IMR-90 (cell line): Measurements from ENCODE around the gene RASSF5. TPM values are rescaled to one million over a fixed set of nuclear protein-coding genes. Genes with fewer than 3 reads are reported as not detected.

Experiments used
- ATAC-seq: fragments of 200-7000 bp; cut with Tn5 transposase; 2 replicates; pipeline ENCODE4 v1.9.1; 2020; ENCODE audit warnings: low read depth, mild to moderate bottlenecking, moderate library complexity
- BruUV-seq: library from RNA; stranded (reverse); fragments of 400-500 nt; replicated peaks from 2 replicates; lab custom pipeline; 2021; lab: Mats Ljungman, UMichigan
- CTCF ChIA-PET: fragments of 300-600 bp; formaldehyde crosslinking; extraction: SDS; loops from one replicate; lab custom pipeline; 2021; ENCODE audit warnings: antibody characterized with exemption; lab: Yijun Ruan, JAX
- POLR2A ChIA-PET: fragments of 300-600 bp; sonication (Branson Sonifier 250); formaldehyde crosslinking; loops from one replicate; lab custom pipeline; 2022; ENCODE audit warnings: antibody characterized with exemption; ENCODE audit not compliant: unreplicated experiment; lab: Charles Lee
- DNase-seq: peaks from one replicate; pipeline ENCODE4 v3.0.0; 2013
- H2AFZ ChIP-seq: replicated peaks from 2 replicates; pipeline ENCODE3; 2013; ENCODE audit warnings: low read length, mild to moderate bottlenecking; ENCODE audit not compliant: poor library complexity
- H2AK5ac ChIP-seq: 2 replicates; pipeline ENCODE4 v1.6.1; 2013; ENCODE audit warnings: low read depth, low read length, inconsistent platforms
- H2AK9ac ChIP-seq: replicated peaks from 2 replicates; pipeline ENCODE3; 2013; ENCODE audit warnings: mild to moderate bottlenecking, low read depth, low read length, moderate library complexity; ENCODE audit not compliant: poor library complexity
- H2BK120ac ChIP-seq: 2 replicates; pipeline ENCODE4 v1.6.1; 2013; ENCODE audit warnings: low read depth, low read length, inconsistent platforms
- H2BK15ac ChIP-seq: 3 replicates; pipeline ENCODE4 v1.6.1; 2013; ENCODE audit warnings: low read depth, low read length, inconsistent platforms
- H2BK20ac ChIP-seq: 2 replicates; pipeline ENCODE4 v1.6.1; 2013; ENCODE audit warnings: low read depth, mild to moderate bottlenecking, inconsistent platforms, low read length, moderate library complexity
- H2BK5ac ChIP-seq: 2 replicates; pipeline ENCODE4 v1.6.1; 2013; ENCODE audit warnings: mild to moderate bottlenecking, low read depth, low read length, inconsistent platforms; ENCODE audit not compliant: poor library complexity, severe bottlenecking
- H3K14ac ChIP-seq: replicated peaks from 2 replicates; pipeline ENCODE4 v1.6.1; 2013; ENCODE audit warnings: low read depth, low read length, inconsistent platforms
- H3K18ac ChIP-seq: 2 replicates; pipeline ENCODE4 v1.6.1; 2013; ENCODE audit warnings: low read depth, low read length, control low read depth
- H3K23ac ChIP-seq: 2 replicates; pipeline ENCODE4 v1.6.1; 2013; ENCODE audit warnings: low read depth, low read length, inconsistent platforms
- H3K27ac ChIP-seq: 2 replicates; pipeline ENCODE4 v1.5.1; 2013; ENCODE audit warnings: mild to moderate bottlenecking, control low read depth, low read length; ENCODE audit not compliant: insufficient read depth
- H3K27me3 ChIP-seq: 2 replicates; pipeline ENCODE4 v1.6.1; 2013; ENCODE audit warnings: low read length; ENCODE audit not compliant: control insufficient read depth, insufficient read depth
- H3K36me3 ChIP-seq: 2 replicates; pipeline ENCODE4 v1.6.1; 2013; ENCODE audit warnings: low read length, mixed read lengths; ENCODE audit not compliant: control insufficient read depth, insufficient read depth
- H3K4ac ChIP-seq: 2 replicates; pipeline ENCODE4 v1.6.1; 2013; ENCODE audit warnings: low read depth, low read length, inconsistent platforms
- H3K4me1 ChIP-seq: 2 replicates; pipeline ENCODE4 v1.6.1; 2013; ENCODE audit warnings: low read length, mixed read lengths; ENCODE audit not compliant: control insufficient read depth, insufficient read depth
- H3K4me2 ChIP-seq: 2 replicates; pipeline ENCODE4 v1.6.1; 2013; ENCODE audit warnings: low read depth, mild to moderate bottlenecking, control low read depth, low read length, moderate library complexity
- H3K4me3 ChIP-seq: 2 replicates; pipeline ENCODE4 v1.5.1; 2013; ENCODE audit warnings: low read depth, mild to moderate bottlenecking, control low read depth, low read length, moderate library complexity; ENCODE audit not compliant: insufficient read depth
- H3K56ac ChIP-seq: 2 replicates; pipeline ENCODE4 v1.6.1; 2013; ENCODE audit warnings: low read length, inconsistent platforms; ENCODE audit not compliant: insufficient read depth; ENCODE audit errors: extremely low read depth
- H3K79me1 ChIP-seq, 2 experiments: 2 replicates each; pipeline ENCODE4 v1.6.1; 2013; ENCODE audit warnings: low read length in 2 of 2, inconsistent platforms in 1 of 2, low read depth in 1 of 2
- H3K9ac ChIP-seq: 2 replicates; pipeline ENCODE4 v1.6.1; 2013; ENCODE audit warnings: low read depth, low read length, control low read depth
- H3K9me1 ChIP-seq: 2 replicates; pipeline ENCODE4 v1.6.1; 2013; ENCODE audit warnings: low read length, inconsistent platforms; ENCODE audit not compliant: insufficient read depth
- H3K9me3 ChIP-seq: 2 replicates; pipeline ENCODE4 v1.6.1; 2013; ENCODE audit warnings: low read length; ENCODE audit not compliant: control insufficient read depth, insufficient read depth
- H4K20me1 ChIP-seq: 2 replicates; pipeline ENCODE4 v1.6.1; 2013; ENCODE audit warnings: low read length, inconsistent platforms; ENCODE audit not compliant: insufficient read depth
- H4K5ac ChIP-seq: 2 replicates; pipeline ENCODE4 v1.6.1; 2013; ENCODE audit warnings: mild to moderate bottlenecking, low read depth, low read length, control low read depth
- H4K8ac ChIP-seq, 2 experiments: 2 replicates each; pipeline ENCODE4 v1.6.1; 2013; ENCODE audit warnings: low read depth in 2 of 2, low read length in 2 of 2, control low read depth in 1 of 2, inconsistent platforms in 1 of 2
- H4K91ac ChIP-seq: 2 replicates; pipeline ENCODE4 v1.6.1; 2013; ENCODE audit warnings: low read depth, low read length, inconsistent platforms; ENCODE audit not compliant: insufficient read depth
- BHLHE40 ChIP-seq: fragments of 150-350 bp; IDR thresholded peaks from 2 replicates; pipeline ENCODE4 v1.6.1; 2016; ENCODE audit warnings: mild to moderate bottlenecking, low read depth, low read length
- CEBPB ChIP-seq: IDR thresholded peaks from 2 replicates; pipeline ENCODE4 v1.6.1; 2012; ENCODE audit warnings: low read depth, low read length, improper control_type of control experiment
- CHD1 ChIP-seq: IDR thresholded peaks from 2 replicates; pipeline ENCODE4 v1.6.1; 2012; ENCODE audit warnings: low read depth, low read length, improper control_type of control experiment
- ELK1 ChIP-seq: fragments of 150-350 bp; IDR thresholded peaks from 2 replicates; pipeline ENCODE4 v1.6.1; 2016; ENCODE audit warnings: low read depth, mild to moderate bottlenecking, low read length, moderate library complexity, borderline replicate concordance
- FOS ChIP-seq: fragments of 150-350 bp; IDR thresholded peaks from 2 replicates; pipeline ENCODE4 v1.6.1; 2016; ENCODE audit warnings: low read depth, low read length
- MAZ ChIP-seq: IDR thresholded peaks from 2 replicates; pipeline ENCODE4 v1.6.1; 2012; ENCODE audit warnings: low read depth, mild to moderate bottlenecking, low read length, improper control_type of control experiment, moderate library complexity, borderline replicate concordance
- MXI1 ChIP-seq: IDR thresholded peaks from 2 replicates; pipeline ENCODE4 v1.6.1; 2012; ENCODE audit warnings: low read depth, mild to moderate bottlenecking, low read length, moderate library complexity, borderline replicate concordance
- NFE2L2 ChIP-seq: fragments of 150-350 bp; IDR thresholded peaks from 2 replicates; pipeline ENCODE4 v1.6.1; 2016; ENCODE audit warnings: low read depth, mild to moderate bottlenecking, low read length
- POLR2A ChIP-seq: IDR thresholded peaks from 2 replicates; pipeline ENCODE4 v1.6.1; 2012; ENCODE audit warnings: mild to moderate bottlenecking, low read depth, low read length
- RAD21 ChIP-seq: IDR thresholded peaks from 2 replicates; pipeline ENCODE4 v1.6.1; 2012; ENCODE audit warnings: low read length, improper control_type of control experiment
- RFX5 ChIP-seq: IDR thresholded peaks from 2 replicates; pipeline ENCODE4 v1.8.0; 2012; ENCODE audit warnings: low read depth, mild to moderate bottlenecking, low read length, moderate library complexity
- SMC3 ChIP-seq: fragments of 150-350 bp; IDR thresholded peaks from 2 replicates; pipeline ENCODE4 v1.6.1; 2016; ENCODE audit warnings: low read depth, mild to moderate bottlenecking, antibody characterized with exemption, low read length, moderate library complexity
- USF2 ChIP-seq: fragments of 150-350 bp; IDR thresholded peaks from 2 replicates; pipeline ENCODE4 v1.6.1; 2017; ENCODE audit warnings: mild to moderate bottlenecking, antibody characterized with exemption, low read length, low read depth
- WGBS, 2 experiments: methylation state at CpG; one replicate each; pipeline versions ENCODE4 v1.1.5 to v1.1.7; 2013; ENCODE audit warnings: missing lambda C conversion rate in 2 of 2; ENCODE audit not compliant: insufficient read length in 1 of 2; ENCODE audit errors: extremely low coverage in 2 of 2; 5-methylcytosine and 5-hydroxymethylcytosine counted together
- dilution Hi-C: fragments of 300-500 bp; cut with HindIII; formaldehyde crosslinking; loops from one replicate; pipeline ENCODE4 v1.14.3; 2018; ENCODE audit warnings: low sequenced_read_pairs; ENCODE audit not compliant: unreplicated experiment
- in situ Hi-C: fragments of 300-500 bp; cut with MboI; formaldehyde crosslinking; loops from 3 replicates; pipeline ENCODE4 v1.14.3; 2019; ENCODE audit warnings: low sequenced_read_pairs, inconsistent platforms, mixed read lengths
- intact Hi-C: fragments of 100-400 bp; cut with micrococcal nuclease; formaldehyde crosslinking; loops from 2 replicates; pipeline ENCODE4 v1.10.0; 2022
- polyA plus RNA-seq, 3 experiments: library from polyadenylated mRNA; depleted of rRNA; stranded (reverse); fragments of >200 nt; gene quantifications; 2 replicates each; pipeline ENCODE4 v1.2.3, GENCODE V29; 2012; ENCODE audit warnings: low replicate concordance in 1 of 3
- total RNA-seq: library from RNA; depleted of rRNA; stranded (reverse); fragments of >200 nt; gene quantifications from 2 replicates; pipeline ENCODE4 v1.2.3, GENCODE V29; 2012

RASSF5 gene
- total and polyA plus RNA-seq, 2 of the 4 experiments (the other 2 are of a cell fraction), result 0.18 to 1.1 TPM

GRCh38 chr1:206578978-206579374, 71.6 kb downstream of the RASSF5 start:
- no peak for DNase-seq
- no peaks in the 10 kb centered on the region for H3K27me3 ChIP-seq
- H2BK20ac ChIP-seq, result no peak overlapping the region
- no peak for ATAC-seq
- no peaks in the 10 kb centered on the region for H4K20me1 ChIP-seq
- H3K4me2 ChIP-seq, result no peak overlapping the region
- no peak overlapping the region for H3K18ac ChIP-seq
- H2BK15ac ChIP-seq, result no peak overlapping the region
- peaks cover 4% of the 10 kb centered on the region; the same call in 1 of the 2 replicates for H3K4me1 ChIP-seq
- no peaks in the 10 kb centered on the region for H3K79me1 ChIP-seq
- WGBS, 2 experiments, result 100% methylated on average over 1 of the region's 4 CpGs; no CpG with 5 or more reads in 1 of the 2 experiments
- H3K9me1 ChIP-seq, result peaks cover 5% of the 10 kb centered on the region; the same call in 1 of the 2 replicates
- no peak overlapping the region for H4K91ac ChIP-seq
- no peak overlapping the region for H2BK120ac ChIP-seq
- no peak overlapping the region for H3K4ac ChIP-seq
- CTCF ChIA-PET, result interaction anchor here (0.6 to 1.4 kb wide), 2 partner anchors 31 to 34 kb away, joined by 3 to 6 read pairs; no protein-coding TSS in a partner anchor
- TF ChIP-seq CEBPB, result no peak
- TF ChIP-seq POLR2A, result no peak
- no peak for TF ChIP-seq RAD21
- no peak for TF ChIP-seq USF2
- no peak for TF ChIP-seq MAZ
- no peak for TF ChIP-seq NFE2L2
- no peak for TF ChIP-seq MXI1
- no peak for TF ChIP-seq SMC3
- no peak for TF ChIP-seq CHD1
- TF ChIP-seq ELK1, result no peak
- no peak for TF ChIP-seq BHLHE40
- TF ChIP-seq FOS, result no peak
- no peak for TF ChIP-seq RFX5
- H3K9me3 ChIP-seq, result no peaks in the 10 kb centered on the region
- no peak overlapping the region for H2AFZ ChIP-seq
- no peak overlapping the region for H4K5ac ChIP-seq
- no peaks in the 10 kb centered on the region for H3K36me3 ChIP-seq
- POLR2A ChIA-PET, result no interaction called here
- H2AK9ac ChIP-seq, result no peak overlapping the region
- in situ Hi-C loops (no loop called here), intact Hi-C loops (no loop called here), dilution Hi-C loops (no loop called here)
- H3K4me3 ChIP-seq, result no peak overlapping the region
- no peak overlapping the region for H3K14ac ChIP-seq
- no peak overlapping the region for H3K23ac ChIP-seq
- BruUV-seq, result no TSS peak
- H2AK5ac ChIP-seq, result no peak overlapping the region
- H4K8ac ChIP-seq, result no peak overlapping the region
- no peak overlapping the region for H2BK5ac ChIP-seq
- no peak overlapping the region for H3K56ac ChIP-seq
- no peak overlapping the region for H3K9ac ChIP-seq
- H3K27ac ChIP-seq, result no peak overlapping the region
